ENCODE results near the gene TCF20.

Gene TCF20

DNA sequence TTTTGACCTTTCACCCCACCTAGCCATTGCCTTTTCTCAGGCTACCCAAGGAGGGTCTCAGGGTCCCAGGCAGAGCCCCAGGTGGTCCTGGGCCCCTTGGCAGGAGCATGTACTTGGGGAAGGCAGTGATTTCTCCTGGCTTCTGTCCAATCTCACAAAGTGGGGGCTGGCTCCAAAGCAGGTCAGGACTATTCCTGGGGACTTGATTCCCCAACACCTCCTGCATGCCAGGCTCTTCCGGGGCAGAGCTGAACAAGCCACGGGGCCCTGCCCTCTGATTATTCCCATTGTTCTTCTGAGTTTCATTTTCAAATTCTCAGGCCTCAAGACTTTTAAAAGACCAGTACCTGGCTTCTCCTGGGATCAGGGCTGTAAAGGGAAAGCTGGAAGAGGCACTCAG is 1.5 kb upstream of the TCF20 start:
- no peak overlapping the region for H3K4me3 ChIP-seq (ENCODE audit: severe bottlenecking)
- H3K9me3 ChIP-seq (ENCODE audit: severe bottlenecking): no peaks in the 10 kb centered on the region
- 0 out of 2 replicates have a peak, but pooled peaks cover 7% of the 10 kb centered on the region for H3K36me3 ChIP-seq (ENCODE audit: low read depth)
- H3K27me3 ChIP-seq (ENCODE audit: insufficient read depth, poor library complexity, severe bottlenecking): no peaks in the 10 kb centered on the region
- DNase-seq (ENCODE audit: low spot score) (no peak), ATAC-seq (ENCODE audit: low read depth) (no peak)
- H3K27ac ChIP-seq (ENCODE audit: poor library complexity, severe bottlenecking): peak overlapping the region; percentile 11
- TF ChIP-seq, protein P1, sequence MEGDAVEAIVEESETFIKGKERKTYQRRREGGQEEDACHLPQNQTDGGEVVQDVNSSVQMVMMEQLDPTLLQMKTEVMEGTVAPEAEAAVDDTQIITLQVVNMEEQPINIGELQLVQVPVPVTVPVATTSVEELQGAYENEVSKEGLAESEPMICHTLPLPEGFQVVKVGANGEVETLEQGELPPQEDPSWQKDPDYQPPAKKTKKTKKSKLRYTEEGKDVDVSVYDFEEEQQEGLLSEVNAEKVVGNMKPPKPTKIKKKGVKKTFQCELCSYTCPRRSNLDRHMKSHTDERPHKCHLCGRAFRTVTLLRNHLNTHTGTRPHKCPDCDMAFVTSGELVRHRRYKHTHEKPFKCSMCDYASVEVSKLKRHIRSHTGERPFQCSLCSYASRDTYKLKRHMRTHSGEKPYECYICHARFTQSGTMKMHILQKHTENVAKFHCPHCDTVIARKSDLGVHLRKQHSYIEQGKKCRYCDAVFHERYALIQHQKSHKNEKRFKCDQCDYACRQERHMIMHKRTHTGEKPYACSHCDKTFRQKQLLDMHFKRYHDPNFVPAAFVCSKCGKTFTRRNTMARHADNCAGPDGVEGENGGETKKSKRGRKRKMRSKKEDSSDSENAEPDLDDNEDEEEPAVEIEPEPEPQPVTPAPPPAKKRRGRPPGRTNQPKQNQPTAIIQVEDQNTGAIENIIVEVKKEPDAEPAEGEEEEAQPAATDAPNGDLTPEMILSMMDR (IDR thresholded peaks at IDR 0.05; ENCODE audit: poor library complexity, severe bottlenecking): no peak
- H3K4me1 ChIP-seq (ENCODE audit: insufficient read depth, poor library complexity, severe bottlenecking): no peaks in the 10 kb centered on the region

DNA sequence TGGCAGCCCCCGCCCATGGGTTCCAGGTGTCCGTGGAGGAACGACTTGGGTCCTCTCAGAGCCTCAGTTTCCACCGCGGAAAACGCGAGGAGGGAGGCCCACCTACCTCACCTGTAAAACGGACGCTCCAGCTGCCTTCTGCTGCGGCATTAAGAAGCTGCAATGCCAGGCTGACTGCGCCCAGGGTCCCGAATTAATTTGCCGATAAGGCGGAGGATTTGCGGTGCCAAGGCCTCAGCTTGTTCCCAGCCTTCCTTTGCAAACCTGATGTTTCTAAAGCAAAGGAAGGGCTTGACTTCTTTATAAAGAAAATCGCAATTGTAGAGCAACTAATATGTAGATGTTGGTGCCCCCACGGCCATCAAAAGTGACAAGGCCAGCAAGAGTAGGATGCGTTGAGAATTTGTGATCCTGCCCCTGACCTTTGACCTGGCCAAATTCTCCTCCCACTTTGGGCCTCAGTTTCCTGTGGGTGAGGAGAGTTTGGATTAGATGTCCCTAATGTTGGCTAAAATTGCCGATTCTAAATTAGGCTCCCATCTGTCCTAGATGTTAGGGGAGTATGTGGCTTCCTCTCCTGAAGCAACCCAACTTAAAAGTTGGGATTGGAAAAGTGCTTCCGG is 849 bp upstream of the TCF20 start:
- Histone ChIP-seq H3K36me3 (ENCODE audit: low read depth) (0 out of 2 replicates have a peak, but pooled peaks cover 7% of the 10 kb centered on the region), H3K9me3 (ENCODE audit: severe bottlenecking) (no peaks in the 10 kb centered on the region), H3K4me1 (ENCODE audit: insufficient read depth, poor library complexity, severe bottlenecking) (no peaks in the 10 kb centered on the region), H3K27me3 (ENCODE audit: insufficient read depth, poor library complexity, severe bottlenecking) (no peaks in the 10 kb centered on the region), H3K4me3 (ENCODE audit: severe bottlenecking) (peak overlapping the region; percentile 83), H3K27ac (ENCODE audit: poor library complexity, severe bottlenecking) (peak overlapping the region; percentile 85)
- DNase-seq (ENCODE audit: low spot score): no peak
- TF ChIP-seq, protein P1 (IDR thresholded peaks at IDR 0.05; ENCODE audit: poor library complexity, severe bottlenecking): no peak
- ATAC-seq (ENCODE audit: low read depth): no peak

DNA sequence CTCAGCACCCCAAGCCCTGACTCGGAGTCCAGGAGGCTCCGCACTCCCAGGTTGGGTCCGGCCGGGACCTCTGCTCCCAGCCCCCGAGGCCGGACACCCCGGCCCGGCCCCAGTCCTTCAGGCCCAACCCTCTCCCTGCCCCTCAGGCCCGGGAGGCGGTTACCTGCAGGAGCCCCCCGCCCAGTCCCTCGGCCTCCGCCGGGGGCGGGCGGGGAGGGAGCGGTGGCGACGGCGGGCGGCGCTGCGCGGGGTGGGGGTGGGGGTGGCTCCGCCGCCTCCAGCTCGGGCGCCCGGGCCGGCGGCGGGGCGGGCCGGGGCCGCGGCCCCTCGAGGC is 310 bp downstream of the TCF20 start:
- Histone ChIP-seq H3K36me3 (ENCODE audit: low read depth) (0 out of 2 replicates have a peak, but pooled peaks cover 7% of the 10 kb centered on the region), H3K4me1 (ENCODE audit: insufficient read depth, poor library complexity, severe bottlenecking) (no peaks in the 10 kb centered on the region), H3K27ac (ENCODE audit: poor library complexity, severe bottlenecking) (peak overlapping the region; percentile 85), H3K27me3 (ENCODE audit: insufficient read depth, poor library complexity, severe bottlenecking) (no peaks in the 10 kb centered on the region), H3K4me3 (ENCODE audit: severe bottlenecking) (peak overlapping the region; percentile 83), H3K9me3 (ENCODE audit: severe bottlenecking) (no peaks in the 10 kb centered on the region)
- TF ChIP-seq, protein P1 (IDR thresholded peaks at IDR 0.05; ENCODE audit: poor library complexity, severe bottlenecking): no peak
- peak; percentile 55 for ATAC-seq (ENCODE audit: low read depth)
- no peak for DNase-seq (ENCODE audit: low spot score)

DNA sequence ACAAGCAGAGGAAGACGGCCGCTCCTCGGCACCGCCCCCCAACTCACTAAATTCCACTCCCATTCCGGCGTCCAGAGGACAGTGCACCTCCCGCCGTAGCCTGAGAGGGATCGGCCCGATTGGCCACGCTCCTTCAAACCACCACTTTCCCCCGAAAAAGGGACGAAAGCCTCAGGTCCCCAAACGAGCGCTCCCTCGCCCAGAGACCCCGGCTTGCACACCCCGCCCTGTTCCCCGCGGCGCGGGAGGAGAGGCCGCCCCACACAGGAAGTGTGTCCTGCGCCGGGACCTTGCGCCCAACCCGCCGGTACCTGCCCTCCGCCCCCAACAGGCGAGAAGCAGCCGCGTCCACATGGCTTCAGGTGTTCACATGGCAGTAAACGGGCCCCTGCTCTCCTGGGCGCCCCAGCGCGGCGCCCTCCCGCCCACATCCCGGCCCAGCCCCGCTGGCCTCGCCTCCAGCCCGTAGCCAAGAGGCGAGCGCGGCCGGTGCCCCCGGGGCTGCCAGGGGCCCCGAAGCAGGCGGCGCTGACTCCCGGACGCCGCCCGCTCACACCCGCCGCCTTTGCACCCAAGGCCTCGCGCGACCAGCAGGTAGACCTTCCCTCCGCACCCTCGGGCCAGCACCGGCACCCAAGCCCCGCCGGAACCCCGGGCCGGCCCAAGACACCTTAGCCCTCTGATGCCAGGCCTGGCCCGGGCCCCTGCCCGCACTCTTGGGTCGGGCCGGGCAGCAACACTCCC is 849 bp downstream of the TCF20 start:
- Histone ChIP-seq H3K27ac (ENCODE audit: poor library complexity, severe bottlenecking) (peak overlapping the region; percentile 85), H3K9me3 (ENCODE audit: severe bottlenecking) (no peaks in the 10 kb centered on the region), H3K4me3 (ENCODE audit: severe bottlenecking) (peak overlapping the region; percentile 83), H3K4me1 (ENCODE audit: insufficient read depth, poor library complexity, severe bottlenecking) (no peaks in the 10 kb centered on the region), H3K27me3 (ENCODE audit: insufficient read depth, poor library complexity, severe bottlenecking) (no peaks in the 10 kb centered on the region), H3K36me3 (ENCODE audit: low read depth) (0 out of 2 replicates have a peak, but pooled peaks cover 7% of the 10 kb centered on the region)
- DNase-seq (ENCODE audit: low spot score): peak; percentile 87
- peak; percentile 84 for ATAC-seq (ENCODE audit: low read depth)
- TF ChIP-seq, protein P1 (IDR thresholded peaks at IDR 0.05; ENCODE audit: poor library complexity, severe bottlenecking): peak; percentile 16

Measured in RWPE2 (cell line).